Endodermal cell (in vitro differentiated cells): Measurements from ENCODE around the gene RYR3. TPM values are rescaled to one million over a fixed set of nuclear protein-coding genes. Genes with fewer than 3 reads are reported as not detected.

Experiments
- DNase-seq: peaks from one replicate; pipeline ENCODE4 v3.0.0-alpha.2; 2017
- H3K27ac ChIP-seq: 2 replicates; pipeline ENCODE4 v1.5.1; 2013; ENCODE audit warnings: mild to moderate bottlenecking, low read depth, low read length, moderate library complexity
- H3K27me3 ChIP-seq: 2 replicates; pipeline ENCODE4 v1.6.1; 2013; ENCODE audit warnings: mild to moderate bottlenecking, low read length, moderate library complexity; ENCODE audit not compliant: insufficient read depth, control insufficient read depth, poor library complexity, severe bottlenecking
- H3K36me3 ChIP-seq: 2 replicates; pipeline ENCODE4 v1.7.0; 2013; ENCODE audit warnings: mild to moderate bottlenecking, low read length, moderate library complexity; ENCODE audit not compliant: control insufficient read depth, insufficient read depth
- H3K4me1 ChIP-seq: one replicate; pipeline ENCODE4 v1.7.0; 2013; ENCODE audit warnings: low read length; ENCODE audit not compliant: control insufficient read depth, insufficient read depth
- H3K4me3 ChIP-seq: 2 replicates; pipeline ENCODE4 v1.5.1; 2013; ENCODE audit warnings: mild to moderate bottlenecking, low read length, moderate library complexity
- H3K9ac ChIP-seq: 2 replicates; pipeline ENCODE4 v1.6.1; 2013; ENCODE audit warnings: mild to moderate bottlenecking, low read length, moderate library complexity; ENCODE audit not compliant: poor library complexity, severe bottlenecking; ENCODE audit errors: extremely low read depth
- H3K9me3 ChIP-seq: 2 replicates; pipeline ENCODE4 v1.6.1; 2013; ENCODE audit warnings: mild to moderate bottlenecking, low read length, moderate library complexity; ENCODE audit not compliant: control insufficient read depth
- H3K27ac Mint-ChIP-seq: 2 replicates; pipeline ENCODE4 v1.8.0; 2020; ENCODE audit warnings: mixed read lengths
- H3K27me3 Mint-ChIP-seq: 2 replicates; pipeline ENCODE4 v1.8.0; 2021; ENCODE audit warnings: mild to moderate bottlenecking, mixed read lengths; ENCODE audit not compliant: insufficient read depth
- H3K36me3 Mint-ChIP-seq: 2 replicates; pipeline ENCODE4 v1.8.0; 2020; ENCODE audit warnings: low read depth, mixed read lengths
- H3K4me1 Mint-ChIP-seq: 2 replicates; pipeline ENCODE4 v1.8.0; 2020; ENCODE audit warnings: mixed read lengths
- H3K4me3 Mint-ChIP-seq: 2 replicates; pipeline ENCODE4 v1.8.0; 2020; ENCODE audit warnings: mild to moderate bottlenecking, moderate library complexity, mixed read lengths
- H3K9me3 Mint-ChIP-seq: 2 replicates; pipeline ENCODE4 v1.8.0; 2020; ENCODE audit warnings: mild to moderate bottlenecking, mixed read lengths
- WGBS, 2 experiments: methylation state at CpG; one replicate each; pipeline versions ENCODE4 v1.1.5 to v1.1.7; 2013; ENCODE audit warnings: missing lambda C conversion rate in 2 of 2, mixed read lengths in 1 of 2; ENCODE audit not compliant: insufficient coverage in 1 of 2, insufficient read length in 1 of 2; 5-methylcytosine and 5-hydroxymethylcytosine counted together
- total RNA-seq, 2 donors: library from RNA; stranded (reverse); fragmentation: NEBNext Ultra II Directional in 1 of 2; extraction: Animal tissue kit (Norgen Biotek cat#: 25700) in 1 of 2; gene quantifications; 2 replicates in 1 of 2; 3 replicates in 1 of 2; pipeline ENCODE4 v1.2.1, GENCODE V29; 2021
- TF ChIP-seq, protein P1 (sequence below): fragments of 200-600 bp; sonication (generic); conservative IDR thresholded peaks from 2 replicates; pipeline ENCODE4 v1.5.0; 2021; ENCODE audit warnings: antibody characterized with exemption, mild to moderate bottlenecking

The RYR3 gene
- total RNA-seq, 2 donors from 2014 or later: 0.71 to 1.4 TPM

DNA sequence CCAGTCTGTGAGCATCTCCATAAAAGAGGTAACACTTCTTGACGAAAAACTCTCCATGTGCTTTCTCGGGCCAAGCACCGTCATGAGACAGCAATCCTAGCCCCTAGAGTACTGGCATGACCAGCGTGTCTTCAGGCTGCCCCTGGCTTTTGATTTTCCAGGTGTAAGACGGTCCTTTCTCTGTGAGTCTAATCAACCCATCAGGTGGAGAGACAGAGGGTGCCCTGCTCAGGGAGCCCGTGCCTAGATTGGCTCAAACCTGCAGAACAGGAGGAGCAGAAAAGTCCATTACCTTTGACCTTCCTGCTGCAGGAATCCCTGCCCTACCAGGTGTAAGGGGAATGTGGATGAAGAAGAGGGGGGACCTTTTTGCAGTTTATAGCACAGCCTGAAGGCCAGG lies 548.1 kb downstream of the RYR3 start:
- WGBS, 2 experiments: 93 to 96% methylated on average over 5 to 6 of the region's 6 CpGs
- Mint-ChIP-seq H3K4me1 (peaks cover 17% of the 10 kb centered on the region), H3K27me3 (no peaks in the 10 kb centered on the region), H3K27ac (no peak overlapping the region), H3K4me3 (no peak overlapping the region), H3K9me3 (no peaks in the 10 kb centered on the region), H3K36me3 (peaks cover 13% of the 10 kb centered on the region)
- peaks cover 16% of the 10 kb centered on the region for H3K36me3 ChIP-seq
- no peak overlapping the region for H3K9ac ChIP-seq
- no peaks in the 10 kb centered on the region for H3K4me1 ChIP-seq
- TF ChIP-seq, protein P1, sequence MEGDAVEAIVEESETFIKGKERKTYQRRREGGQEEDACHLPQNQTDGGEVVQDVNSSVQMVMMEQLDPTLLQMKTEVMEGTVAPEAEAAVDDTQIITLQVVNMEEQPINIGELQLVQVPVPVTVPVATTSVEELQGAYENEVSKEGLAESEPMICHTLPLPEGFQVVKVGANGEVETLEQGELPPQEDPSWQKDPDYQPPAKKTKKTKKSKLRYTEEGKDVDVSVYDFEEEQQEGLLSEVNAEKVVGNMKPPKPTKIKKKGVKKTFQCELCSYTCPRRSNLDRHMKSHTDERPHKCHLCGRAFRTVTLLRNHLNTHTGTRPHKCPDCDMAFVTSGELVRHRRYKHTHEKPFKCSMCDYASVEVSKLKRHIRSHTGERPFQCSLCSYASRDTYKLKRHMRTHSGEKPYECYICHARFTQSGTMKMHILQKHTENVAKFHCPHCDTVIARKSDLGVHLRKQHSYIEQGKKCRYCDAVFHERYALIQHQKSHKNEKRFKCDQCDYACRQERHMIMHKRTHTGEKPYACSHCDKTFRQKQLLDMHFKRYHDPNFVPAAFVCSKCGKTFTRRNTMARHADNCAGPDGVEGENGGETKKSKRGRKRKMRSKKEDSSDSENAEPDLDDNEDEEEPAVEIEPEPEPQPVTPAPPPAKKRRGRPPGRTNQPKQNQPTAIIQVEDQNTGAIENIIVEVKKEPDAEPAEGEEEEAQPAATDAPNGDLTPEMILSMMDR: no peak
- H3K4me3 ChIP-seq: no peak overlapping the region
- no peaks in the 10 kb centered on the region for H3K27me3 ChIP-seq
- no peak overlapping the region for H3K27ac ChIP-seq
- no peak for DNase-seq
- H3K9me3 ChIP-seq: no peaks in the 10 kb centered on the region

DNA sequence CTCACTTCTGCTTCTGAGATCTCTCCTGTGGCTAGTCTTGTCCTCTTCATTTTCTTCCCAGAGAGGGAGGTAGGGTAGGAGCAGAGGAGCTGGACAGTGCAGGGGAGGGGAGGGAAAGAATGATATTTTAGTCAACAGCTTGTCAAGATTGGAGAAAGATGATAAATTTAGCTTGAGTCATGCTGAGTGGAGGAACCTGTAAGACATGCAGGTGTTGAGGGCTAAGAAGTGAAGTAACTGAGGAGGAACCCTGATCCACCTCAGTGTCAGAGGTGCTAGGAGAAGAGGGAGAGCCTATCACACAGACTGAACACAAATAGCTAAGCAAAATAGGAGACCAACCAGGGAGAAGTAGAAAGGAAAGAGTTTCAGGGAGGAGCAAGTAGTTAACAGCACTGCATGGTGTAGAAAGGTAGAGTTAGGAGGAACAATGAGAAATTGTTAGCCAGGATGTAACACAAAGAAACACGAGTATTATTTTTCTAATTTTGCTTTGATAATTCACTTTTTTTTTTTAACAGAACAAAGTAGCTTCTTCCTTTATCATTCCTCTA lies 549.3 kb downstream of the RYR3 start:
- Histone ChIP-seq H3K27me3 (no peaks in the 10 kb centered on the region), H3K9me3 (no peaks in the 10 kb centered on the region), H3K4me1 (no peaks in the 10 kb centered on the region), H3K36me3 (peaks cover 28% of the 10 kb centered on the region), H3K9ac (no peak overlapping the region), H3K4me3 (no peak overlapping the region), H3K27ac (no peak overlapping the region)
- Mint-ChIP-seq H3K27me3 (no peaks in the 10 kb centered on the region), H3K27ac (no peak overlapping the region), H3K36me3 (peaks cover 16% of the 10 kb centered on the region), H3K4me1 (peaks cover 17% of the 10 kb centered on the region), H3K4me3 (no peak overlapping the region), H3K9me3 (no peaks in the 10 kb centered on the region)
- TF ChIP-seq, protein P1: no peak
- WGBS, 2 experiments: 56% methylated on average over 1 of the region's 1 CpG; no CpG with 5 or more reads in 1 of the 2 experiments
- no peak for DNase-seq

DNA sequence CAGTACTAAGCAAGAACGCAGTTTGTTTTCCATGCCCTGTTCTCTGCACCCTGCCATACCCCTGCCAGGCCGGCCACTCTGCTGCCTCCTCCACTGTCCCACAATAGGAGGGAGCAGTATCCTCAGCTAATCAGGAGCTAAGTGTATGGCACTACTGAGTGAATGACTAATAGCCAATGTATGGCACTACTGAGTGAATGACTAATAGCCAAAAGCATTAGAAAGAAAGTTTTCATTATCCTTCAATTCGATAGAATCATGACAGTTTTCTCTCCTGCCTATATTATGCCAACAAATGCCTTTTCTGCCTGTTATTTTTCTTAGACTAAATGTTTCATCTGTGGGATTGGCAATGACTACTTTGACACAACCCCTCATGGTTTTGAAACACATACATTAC lies 550.0 kb downstream of the RYR3 start:
- DNase-seq: no peak
- Histone ChIP-seq H3K4me1 (no peaks in the 10 kb centered on the region), H3K27me3 (no peaks in the 10 kb centered on the region), H3K9me3 (no peaks in the 10 kb centered on the region), H3K4me3 (no peak overlapping the region), H3K27ac (no peak overlapping the region), H3K9ac (no peak overlapping the region), H3K36me3 (peaks cover 34% of the 10 kb centered on the region)
- peaks cover 16% of the 10 kb centered on the region for H3K4me1 Mint-ChIP-seq
- no peak overlapping the region for H3K27ac Mint-ChIP-seq
- peaks cover 16% of the 10 kb centered on the region for H3K36me3 Mint-ChIP-seq
- WGBS, 2 experiments: 73 to 87% methylated on average over 2 to 3 of the region's 3 CpGs
- no peaks in the 10 kb centered on the region for H3K27me3 Mint-ChIP-seq
- H3K9me3 Mint-ChIP-seq: no peaks in the 10 kb centered on the region
- TF ChIP-seq, protein P1: no peak
- H3K4me3 Mint-ChIP-seq: no peak overlapping the region
